H1 (cell line): ENCODE measurements around the gene PAPOLG. TPM values are rescaled to one million over a fixed set of nuclear protein-coding genes. Genes with fewer than 3 reads are reported as not detected.

Experiments
- CTCF ChIA-PET: fragments of 300-600 bp; sonication (Branson Sonifier 250); formaldehyde crosslinking; loops from one replicate; lab custom pipeline; 2021; ENCODE audit not compliant: partially characterized antibody; lab: Charles Lee
- POLR2A ChIA-PET: fragments of 300-600 bp; sonication (Branson Sonifier 250); formaldehyde crosslinking; loops from one replicate; lab custom pipeline; 2021; ENCODE audit warnings: inconsistent platforms; ENCODE audit not compliant: partially characterized antibody; lab: Charles Lee
- DNase-seq, 2 experiments: peaks; one replicate each; pipeline versions ENCODE4 v3.0.0 to v3.0.0-alpha.2; 2010 to 2022; ENCODE audit warnings: low spot score in 2 of 2, low read depth in 1 of 2, mixed read lengths in 1 of 2
- FAIRE-seq: peaks from 2 replicates; lab custom pipeline; 2011; peaks lifted over from hg19 to GRCh38; lab: Jason Lieb, UNC
- H2AFZ ChIP-seq: 2 replicates; pipeline ENCODE4 v1.8.1; 2012; ENCODE audit warnings: low read length, inconsistent platforms
- H2AK5ac ChIP-seq: 2 replicates; pipeline ENCODE4 v1.6.1; 2013; ENCODE audit warnings: low read depth, low read length
- H2BK120ac ChIP-seq: replicated peaks from 2 replicates; pipeline ENCODE3; 2013; ENCODE audit warnings: low read depth, low read length, inconsistent platforms
- H2BK12ac ChIP-seq: 2 replicates; pipeline ENCODE4 v1.6.1; 2013; ENCODE audit warnings: low read depth, low read length
- H2BK15ac ChIP-seq: 2 replicates; pipeline ENCODE4 v1.6.1; 2013; ENCODE audit warnings: low read length
- H2BK20ac ChIP-seq: 2 replicates; pipeline ENCODE4 v1.6.1; 2013; ENCODE audit warnings: low read length
- H2BK5ac ChIP-seq: 2 replicates; pipeline ENCODE4 v1.6.1; 2013; ENCODE audit warnings: low read depth, low read length
- H3K14ac ChIP-seq: 2 replicates; pipeline ENCODE4 v1.6.1; 2013; ENCODE audit warnings: inconsistent platforms; ENCODE audit not compliant: insufficient read length
- H3K18ac ChIP-seq: 2 replicates; pipeline ENCODE4 v1.6.1; 2013; ENCODE audit warnings: low read length; ENCODE audit errors: extremely low read depth
- H3K23ac ChIP-seq: 2 replicates; pipeline ENCODE4 v1.6.1; 2013; ENCODE audit warnings: inconsistent platforms; ENCODE audit not compliant: insufficient read length
- H3K23me2 ChIP-seq: 2 replicates; pipeline ENCODE4 v1.6.1; 2013; ENCODE audit warnings: low read depth, low read length
- H3K27ac ChIP-seq: 2 replicates; pipeline ENCODE4 v1.6.1; 2011; ENCODE audit warnings: low read depth, low read length, inconsistent platforms
- H3K27me3 ChIP-seq, 4 experiments: replicated peaks in 1 of 4; 1 replicate in 1 of 4; 2 replicates in 3 of 4; pipeline versions ENCODE4 v1.6.1 to v1.8.1; 2011 to 2013; ENCODE audit warnings: low read length in 3 of 4, mild to moderate bottlenecking in 3 of 4, inconsistent platforms in 2 of 4, mixed read lengths in 2 of 4, moderate library complexity in 1 of 4; ENCODE audit not compliant: control insufficient read depth in 3 of 4, insufficient read depth in 3 of 4; ENCODE audit errors: extremely low read depth in 1 of 4
- H3K36me3 ChIP-seq, 4 experiments: 2 replicates each; pipeline versions ENCODE4 v1.6.1 to v1.8.1; 2011 to 2013; ENCODE audit warnings: mild to moderate bottlenecking in 4 of 4, low read length in 3 of 4, moderate library complexity in 2 of 4, control low read depth in 1 of 4, inconsistent platforms in 1 of 4; ENCODE audit not compliant: insufficient read depth in 4 of 4, control insufficient read depth in 2 of 4
- H3K4ac ChIP-seq: replicated peaks from 2 replicates; pipeline ENCODE3; 2013; ENCODE audit warnings: low read length, low read depth, mixed read lengths, inconsistent platforms; ENCODE audit not compliant: insufficient read length
- H3K4me1 ChIP-seq, 4 experiments: replicated peaks in 1 of 4; 1 replicate in 1 of 4; 2 replicates in 3 of 4; pipeline versions ENCODE4 v1.6.1 to v1.8.1; 2011 to 2013; ENCODE audit warnings: low read length in 3 of 4, inconsistent platforms in 2 of 4, mixed read lengths in 1 of 4; ENCODE audit not compliant: insufficient read depth in 4 of 4, control insufficient read depth in 3 of 4
- H3K4me2 ChIP-seq, 2 experiments: 2 replicates each; pipeline versions ENCODE4 v1.6.1 to v1.8.1; 2011 to 2013; ENCODE audit warnings: low read depth in 2 of 2, low read length in 2 of 2, control low read depth in 1 of 2, inconsistent platforms in 1 of 2, mild to moderate bottlenecking in 1 of 2; ENCODE audit not compliant: insufficient read depth in 1 of 2
- H3K4me3 ChIP-seq, 4 experiments: fragments of 200-600, 300-600 bp in 1 of 4; sonication (generic), shearing (Covaris generic), sonication (Bioruptor Twin) in 1 of 4; 2 replicates each; pipeline versions ENCODE4 v1.5.1 to v1.8.1; 2011 to 2016; ENCODE audit warnings: low read length in 4 of 4, low read depth in 3 of 4, control low read depth in 2 of 4, inconsistent platforms in 2 of 4, mild to moderate bottlenecking in 2 of 4, mixed read lengths in 1 of 4, moderate library complexity in 1 of 4; ENCODE audit not compliant: insufficient read depth in 2 of 4; ENCODE audit errors: extremely low read depth in 1 of 4
- H3K56ac ChIP-seq: replicated peaks from 2 replicates; pipeline ENCODE3; 2013; ENCODE audit warnings: low read depth, mild to moderate bottlenecking, mixed read lengths, low read length, inconsistent platforms; ENCODE audit not compliant: insufficient read length
- H3K79me1 ChIP-seq: 2 replicates; pipeline ENCODE4 v1.6.1; 2013; ENCODE audit warnings: low read depth, low read length, control low read depth
- H3K79me2 ChIP-seq, 2 experiments: 2 replicates each; pipeline versions ENCODE4 v1.6.1 to v1.8.1; 2012 to 2013; ENCODE audit warnings: low read length in 2 of 2, mild to moderate bottlenecking in 2 of 2, inconsistent platforms in 1 of 2; ENCODE audit not compliant: insufficient read depth in 2 of 2, control insufficient read depth in 1 of 2
- H3K9ac ChIP-seq, 4 experiments: replicated peaks in 1 of 4; 1 replicate in 1 of 4; 2 replicates in 3 of 4; pipeline versions ENCODE4 v1.6.1 to v1.8.1; 2011 to 2013; ENCODE audit warnings: low read depth in 3 of 4, low read length in 3 of 4, control low read depth in 2 of 4, mild to moderate bottlenecking in 2 of 4, moderate library complexity in 2 of 4, inconsistent platforms in 1 of 4; ENCODE audit errors: extremely low read depth in 1 of 4
- H3K9me3 ChIP-seq, 2 experiments: 2 replicates each; pipeline versions ENCODE4 v1.6.1 to v1.8.1; 2012 to 2013; ENCODE audit warnings: mild to moderate bottlenecking in 2 of 2, moderate library complexity in 2 of 2, control low read depth in 1 of 2, inconsistent platforms in 1 of 2, low read depth in 1 of 2, low read length in 1 of 2, mixed read lengths in 1 of 2; ENCODE audit not compliant: insufficient read depth in 2 of 2
- H4K20me1 ChIP-seq, 2 experiments: replicated peaks in 1 of 2; 2 replicates each; pipeline versions ENCODE3 to v1.8.1; 2011 to 2013; ENCODE audit warnings: inconsistent platforms in 2 of 2, low read length in 2 of 2, mild to moderate bottlenecking in 1 of 2; ENCODE audit not compliant: insufficient read depth in 2 of 2, control insufficient read depth in 1 of 2
- H4K5ac ChIP-seq: 2 replicates; pipeline ENCODE4 v1.6.1; 2013; ENCODE audit warnings: low read length, low read depth, mixed read lengths, inconsistent platforms; ENCODE audit not compliant: insufficient read length
- H4K8ac ChIP-seq: 2 replicates; pipeline ENCODE4 v1.8.0; 2013; ENCODE audit warnings: mild to moderate bottlenecking, moderate library complexity, low read length, inconsistent platforms; ENCODE audit not compliant: insufficient read depth; ENCODE audit errors: extremely low read depth
- H4K91ac ChIP-seq: replicated peaks from 2 replicates; pipeline ENCODE3; 2013; ENCODE audit warnings: low read length, mixed read lengths, inconsistent platforms; ENCODE audit not compliant: insufficient read length
- BCL11A ChIP-seq, 2 experiments: IDR thresholded peaks; one replicate each; pipeline ENCODE4 v1.6.1; 2011; ENCODE audit warnings: low read depth in 2 of 2, low read length in 2 of 2, mild to moderate bottlenecking in 2 of 2
- CBX8 ChIP-seq: fragments of 300-800, 300-1000 bp; sonication (generic); IDR thresholded peaks from 2 replicates; pipeline ENCODE4 v1.7.1; 2016; ENCODE audit warnings: low read depth, low read length, borderline replicate concordance
- CREB1 ChIP-seq: IDR thresholded peaks from 2 replicates; pipeline ENCODE4 v1.6.1; 2012; ENCODE audit warnings: inconsistent platforms
- CTBP2 ChIP-seq: IDR thresholded peaks from 2 replicates; pipeline ENCODE4 v1.7.0; 2011; ENCODE audit warnings: borderline replicate concordance, mild to moderate bottlenecking, moderate library complexity, mixed read lengths, low read length; ENCODE audit not compliant: insufficient read depth, insufficient read length
- HDAC6 ChIP-seq: IDR thresholded peaks from one replicate; pipeline ENCODE4 v1.7.1; 2012; ENCODE audit warnings: low read depth, mild to moderate bottlenecking, inconsistent platforms, low read length, moderate library complexity
- JUN ChIP-seq: IDR thresholded peaks from 2 replicates; pipeline ENCODE4 v1.6.1; 2011; ENCODE audit warnings: low read depth, mild to moderate bottlenecking, improper control_type of control experiment, low read length
- KDM4A ChIP-seq: IDR thresholded peaks from one replicate; pipeline ENCODE4 v1.7.1; 2012; ENCODE audit warnings: low read depth, mild to moderate bottlenecking, moderate library complexity, low read length, inconsistent platforms; ENCODE audit not compliant: severe bottlenecking
- KDM5A ChIP-seq: fragments of 200-600 bp; IDR thresholded peaks from 2 replicates; pipeline ENCODE4 v1.7.1; 2012; ENCODE audit warnings: mild to moderate bottlenecking, low read length, inconsistent platforms, mixed read lengths
- NRF1 ChIP-seq: IDR thresholded peaks from 2 replicates; pipeline ENCODE4 v1.6.1; 2011; ENCODE audit warnings: mild to moderate bottlenecking, low read depth, low read length, improper control_type of control experiment
- PHF8 ChIP-seq: fragments of 200-600 bp; sonication (generic); conservative IDR thresholded peaks from 2 replicates; pipeline ENCODE4 v1.7.1; 2012; ENCODE audit warnings: low read depth, mild to moderate bottlenecking, inconsistent platforms, low read length, moderate library complexity
- WGBS, 2 experiments: shearing (Covaris generic) in 1 of 2; methylation state at CpG; one replicate each; pipeline versions ENCODE4 v1.1.6 to v1.1.7; 2013 to 2015; ENCODE audit warnings: low lambda C conversion rate in 2 of 2, mixed read lengths in 2 of 2, inconsistent platforms in 1 of 2, low coverage in 1 of 2, missing lambda C conversion rate in 1 of 2; ENCODE audit not compliant: insufficient replicate concordance in 2 of 2, insufficient coverage in 1 of 2, insufficient read length in 1 of 2; ENCODE audit errors: extremely low coverage in 1 of 2, missing lambda C conversion rate in 1 of 2; 5-methylcytosine and 5-hydroxymethylcytosine counted together
- polyA plus RNA-seq, 7 experiments: library from polyadenylated mRNA; depleted of rRNA in 3 of 7; stranded (reverse) in 5 of 7; unstranded in 2 of 7; fragments of >200 nt in 5 of 7; fragments of 200-250 nt in 2 of 7; gene quantifications; 1 replicate in 5 of 7; 2 replicates in 1 of 7; 4 replicates in 1 of 7; pipeline versions ENCODE4 v1.2.1 to v1.2.3, GENCODE V29; 2011 to 2013; ENCODE audit warnings: missing spikeins in 2 of 7, mixed read lengths in 2 of 7
- total RNA-seq: library from RNA; stranded (reverse); fragmentation: NEBNext Ultra II Directional; extraction: Animal tissue kit (Norgen Biotek cat#: 25700); gene quantifications from 2 replicates; pipeline ENCODE4 v1.2.1, GENCODE V29; 2021
- TF ChIP-seq, protein P1 (sequence below): IDR thresholded peaks from 2 replicates; pipeline ENCODE4 v1.6.1; 2012; ENCODE audit warnings: inconsistent platforms
- TF ChIP-seq, protein P2 (sequence below): IDR thresholded peaks from 2 replicates; pipeline ENCODE4 v1.6.1; 2012; ENCODE audit warnings: low read length, inconsistent platforms

The PAPOLG gene
- total and polyA plus RNA-seq, 2 of the 8 experiments (the other 6 are each of a cell fraction or from before 2014, with no cell fraction given): 6.5 to 21.5 TPM

DNA sequence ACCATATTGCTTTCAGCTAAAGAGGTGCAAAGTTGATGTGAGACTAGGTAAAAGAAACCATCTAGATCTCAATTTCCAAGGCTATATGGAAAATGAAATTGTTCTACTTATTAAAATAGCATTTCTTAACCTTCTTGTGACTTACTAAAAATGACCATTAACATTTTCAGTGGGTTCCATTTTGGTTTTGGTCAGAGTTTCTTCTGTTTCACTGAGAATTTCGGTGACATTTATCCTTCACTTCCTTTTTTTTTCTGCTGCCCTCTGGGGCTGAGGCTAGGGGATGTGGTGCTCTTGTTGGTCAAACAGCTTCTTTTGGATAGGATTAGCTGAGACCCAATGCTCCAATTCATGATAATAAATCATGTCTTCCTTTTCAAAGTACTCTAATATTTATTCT lies 81.1 kb downstream of the PAPOLG start:
- Histone ChIP-seq H3K56ac (no peak overlapping the region), H3K9me3 (no peaks in the 10 kb centered on the region), H3K79me1 (no peaks in the 10 kb centered on the region), H2BK12ac (no peak overlapping the region), H3K23ac (no peak overlapping the region), H4K91ac (no peak overlapping the region), H3K14ac (no peak overlapping the region), H2AK5ac (no peak overlapping the region), H3K9ac (no peak overlapping the region), H3K4ac (no peak overlapping the region), H2BK15ac (no peak overlapping the region), H4K5ac (no peak overlapping the region), H3K18ac (no peak overlapping the region), H3K4me3 (no peak overlapping the region), H2BK20ac (no peak overlapping the region), H4K8ac (no peak overlapping the region), H3K23me2 (no peaks in the 10 kb centered on the region), H3K27me3 (peaks cover 12 to 61% (median 38%) of the 10 kb centered on the region in 4 experiments), H4K20me1 (no peaks in the 10 kb centered on the region), H2BK120ac (no peak overlapping the region), H3K4me2 (no peak overlapping the region), H2BK5ac (no peak overlapping the region), H3K36me3 (no peaks in the 10 kb centered on the region), H3K27ac (no peak overlapping the region), H3K4me1 (no peaks in the 10 kb centered on the region), H3K79me2 (no peaks in the 10 kb centered on the region), H2AFZ (no peak overlapping the region)
- ChIA-PET POLR2A (no interaction called here), CTCF (interaction anchor here (0.6 to 1.7 kb wide), 2 partner anchors 43 to 147 kb away, joined by 3 to 4 read pairs; no protein-coding TSS in a partner anchor)
- 75% methylated on average over 1 of the region's 1 CpG; no CpG with 5 or more reads in 1 of the 2 experiments for WGBS, 2 experiments
- no peak for FAIRE-seq
- DNase-seq: no peak
- TF ChIP-seq CBX8 (no peak), BCL11A (IDR thresholded peaks at IDR 0.05; ENCODE audit: low read depth in 2 of 2, low read length in 2 of 2) (no peak), CREB1 (no peak), JUN (no peak), KDM5A (no peak), HDAC6 (no peak), PHF8 (no peak), CTBP2 (no peak), NRF1 (no peak), KDM4A (no peak)
- TF ChIP-seq, protein P1, sequence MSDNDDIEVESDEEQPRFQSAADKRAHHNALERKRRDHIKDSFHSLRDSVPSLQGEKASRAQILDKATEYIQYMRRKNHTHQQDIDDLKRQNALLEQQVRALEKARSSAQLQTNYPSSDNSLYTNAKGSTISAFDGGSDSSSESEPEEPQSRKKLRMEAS: no peak
- TF ChIP-seq, protein P2, sequence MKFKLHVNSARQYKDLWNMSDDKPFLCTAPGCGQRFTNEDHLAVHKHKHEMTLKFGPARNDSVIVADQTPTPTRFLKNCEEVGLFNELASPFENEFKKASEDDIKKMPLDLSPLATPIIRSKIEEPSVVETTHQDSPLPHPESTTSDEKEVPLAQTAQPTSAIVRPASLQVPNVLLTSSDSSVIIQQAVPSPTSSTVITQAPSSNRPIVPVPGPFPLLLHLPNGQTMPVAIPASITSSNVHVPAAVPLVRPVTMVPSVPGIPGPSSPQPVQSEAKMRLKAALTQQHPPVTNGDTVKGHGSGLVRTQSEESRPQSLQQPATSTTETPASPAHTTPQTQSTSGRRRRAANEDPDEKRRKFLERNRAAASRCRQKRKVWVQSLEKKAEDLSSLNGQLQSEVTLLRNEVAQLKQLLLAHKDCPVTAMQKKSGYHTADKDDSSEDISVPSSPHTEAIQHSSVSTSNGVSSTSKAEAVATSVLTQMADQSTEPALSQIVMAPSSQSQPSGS: no peak
